Uterus (tissue), 4 donors: ENCODE measurements around the gene AMER3. TPM values are rescaled to one million over a fixed set of nuclear protein-coding genes. Genes with fewer than 3 reads are reported as not detected.

Experiments used
- DNase-seq, 2 donors: peaks; one replicate each; pipeline ENCODE4 v3.0.0-alpha.2; 2019 to 2020
- H3K27ac ChIP-seq, 2 donors: fragments of 200-600 bp; sonication (generic); 1 replicate in 1 of 2; 2 replicates in 1 of 2; pipeline ENCODE4 v1.5.1; 2016 to 2018
- H3K27me3 ChIP-seq, 2 donors: fragments of 200-600 bp; sonication (generic); one replicate each; pipeline ENCODE4 v1.5.1; 2018 to 2019; ENCODE audit warnings: control low read depth in 1 of 2
- H3K36me3 ChIP-seq, 2 donors: fragments of 200-600 bp; sonication (generic); one replicate each; pipeline ENCODE4 v1.5.1; 2019; ENCODE audit warnings: control low read depth in 1 of 2
- H3K4me1 ChIP-seq, 2 donors: fragments of 200-600 bp; sonication (generic); one replicate each; pipeline ENCODE4 v1.5.1; 2018 to 2019; ENCODE audit warnings: control low read depth in 1 of 2
- H3K4me3 ChIP-seq, 2 donors: fragments of 200-600 bp; sonication (generic); 1 replicate in 1 of 2; 2 replicates in 1 of 2; pipeline ENCODE4 v1.5.1; 2018 to 2019; ENCODE audit warnings: mild to moderate bottlenecking in 1 of 2
- H3K9me3 ChIP-seq, 2 donors: fragments of 200-600 bp; sonication (generic); one replicate each; pipeline ENCODE4 v1.5.1; 2019; ENCODE audit warnings: control low read depth in 1 of 2
- CTCF ChIP-seq, 4 experiments: fragments of 200-600 bp in 2 of 4; fragments of 450-650 bp in 2 of 4; sonication (generic) in 2 of 4; IDR thresholded peaks; one replicate each; pipeline ENCODE4 v1.5.1; 2016 to 2019; ENCODE audit warnings: antibody characterized with exemption in 4 of 4, mild to moderate bottlenecking in 2 of 4, moderate library complexity in 1 of 4
- POLR2A ChIP-seq, 2 donors: fragments of 450-650 bp; IDR thresholded peaks; one replicate each; pipeline ENCODE4 v1.6.1; 2016; ENCODE audit warnings: antibody characterized with exemption in 2 of 2, mild to moderate bottlenecking in 1 of 2, moderate library complexity in 1 of 2
- intact Hi-C: fragments of 100-400 bp; cut with DNase I; formaldehyde crosslinking; loops from one replicate; pipeline ENCODE4 v1.15.1; 2023; ENCODE audit warnings: low total_unique reads
- total RNA-seq, 4 donors: library from RNA; depleted of rRNA in 3 of 4; stranded (reverse); fragments of >200 nt in 3 of 4; gene quantifications; one replicate each; pipeline versions ENCODE4 v1.1.0 to v1.2.4, GENCODE V29; 2014 to 2023
- donor health status: DM: yes; HTN: yes; CAD: no.

Gene AMER3
- total RNA-seq, 4 donors from 2014 or later, result 0.21 TPM; not detected in 3

- no peak for DNase-seq
- intact Hi-C loops, result no loop called here
- no peak overlapping the region for H3K4me3 ChIP-seq
- TF ChIP-seq CTCF (IDR thresholded peaks at IDR 0.05) (no peak), POLR2A (IDR thresholded peaks at IDR 0.05) (no peak)
- H3K4me1 ChIP-seq, result no peaks in the 10 kb centered on the region
- H3K36me3 ChIP-seq, result no peaks in the 10 kb centered on the region
- no peaks in the 10 kb centered on the region for H3K27me3 ChIP-seq
- no peaks in the 10 kb centered on the region for H3K9me3 ChIP-seq
- no peak overlapping the region for H3K27ac ChIP-seq
These were observed 36.2 kb downstream of the AMER3 start for GRCh38 chr2:130791617-130791939.

- no peak for DNase-seq
- no peak for TF ChIP-seq CTCF (IDR thresholded peaks at IDR 0.05)
- TF ChIP-seq POLR2A (IDR thresholded peaks at IDR 0.05), result no peak
- Histone ChIP-seq H3K4me3 (no peak overlapping the region), H3K9me3 (no peaks in the 10 kb centered on the region), H3K36me3 (no peaks in the 10 kb centered on the region), H3K27me3 (no peaks in the 10 kb centered on the region), H3K27ac (no peak overlapping the region), H3K4me1 (no peaks in the 10 kb centered on the region)
- intact Hi-C loops, result no loop called here
These were observed 40.1 kb downstream of the AMER3 start for GRCh38 chr2:130795431-130795830.

- intact Hi-C loops, result no loop called here
- DNase-seq, result no peak
- no peak overlapping the region for H3K4me3 ChIP-seq
- no peaks in the 10 kb centered on the region for H3K9me3 ChIP-seq
- H3K27ac ChIP-seq, result no peak overlapping the region
- no peaks in the 10 kb centered on the region for H3K4me1 ChIP-seq
- TF ChIP-seq CTCF (IDR thresholded peaks at IDR 0.05) (no peak), POLR2A (IDR thresholded peaks at IDR 0.05) (no peak)
- H3K27me3 ChIP-seq, result no peaks in the 10 kb centered on the region
- no peaks in the 10 kb centered on the region for H3K36me3 ChIP-seq
These were observed 41.0 kb downstream of the AMER3 start for GRCh38 chr2:130796290-130796689.

GRCh38 chr2:130797493-130798435 is 42.4 kb downstream of the AMER3 start:
- intact Hi-C loops, result no loop called here
- TF ChIP-seq CTCF (IDR thresholded peaks at IDR 0.05), result peak; percentile 72 to 93 (median 90)
- TF ChIP-seq POLR2A (IDR thresholded peaks at IDR 0.05), result peak in 1 of 2 donors; percentile 47
- Histone ChIP-seq H3K4me1 (no peaks in the 10 kb centered on the region), H3K27me3 (no peaks in the 10 kb centered on the region), H3K9me3 (no peaks in the 10 kb centered on the region), H3K36me3 (no peaks in the 10 kb centered on the region), H3K27ac (peak overlapping the region; percentile 71 to 88), H3K4me3 (peak overlapping the region; percentile 40 to 57)
- DNase-seq, result peak; percentile 83 to 86

GRCh38 chr2:130798472-130799218 is 43.3 kb downstream of the AMER3 start:
- no peak for TF ChIP-seq POLR2A (IDR thresholded peaks at IDR 0.05)
- no peak for TF ChIP-seq CTCF (IDR thresholded peaks at IDR 0.05)
- intact Hi-C loops, result no loop called here
- Histone ChIP-seq H3K4me3 (peak overlapping the region; percentile 40 to 57), H3K36me3 (no peaks in the 10 kb centered on the region), H3K27me3 (no peaks in the 10 kb centered on the region), H3K9me3 (no peaks in the 10 kb centered on the region), H3K4me1 (no peaks in the 10 kb centered on the region), H3K27ac (peak overlapping the region; percentile 71 to 88)
- peak; percentile 31 to 50 for DNase-seq
